SK-N-SH (cell line): ENCODE data around the gene NT5DC2. TPM values are rescaled to one million over a fixed set of nuclear protein-coding genes. Genes with fewer than 3 reads are reported as not detected.
A peak's percentile ranks its signal among the peaks of the same experiment; 100 is the strongest.

Experiments
- CTCF ChIA-PET: fragments of 300-600, 350-600 bp; formaldehyde crosslinking; extraction: SDS; loops from one replicate; lab custom pipeline; 2021; lab: Yijun Ruan, JAX
- POLR2A ChIA-PET: fragments of 350-600 bp; sonication (Branson Sonifier 250); formaldehyde crosslinking; extraction: SDS; loops from one replicate; lab custom pipeline; 2020; ENCODE audit warnings: antibody characterized with exemption, inconsistent platforms; lab: Yijun Ruan, JAX
- DNase-seq: peaks from one replicate; pipeline ENCODE4 v3.0.0; 2012
- H2AFZ ChIP-seq: fragments of 200-600 bp; sonication (generic); 2 replicates; pipeline ENCODE4 v1.8.1; 2016; ENCODE audit warnings: antibody characterized with exemption, mild to moderate bottlenecking, low read depth
- H3F3A ChIP-seq: fragments of 200-600 bp; sonication (generic); replicated peaks from 2 replicates; pipeline ENCODE3; 2016; ENCODE audit warnings: antibody characterized with exemption, mild to moderate bottlenecking; ENCODE audit not compliant: insufficient read depth
- H3K27ac ChIP-seq, 2 experiments: fragments of 200-500 bp in 1 of 2; fragments of 200-600 bp in 1 of 2; sonication (Bioruptor generic) in 1 of 2; sonication (generic), shearing (Covaris generic) in 1 of 2; 2 replicates each; pipeline versions ENCODE4 v1.5.1 to v1.6.1; 2014 to 2016; ENCODE audit warnings: low read depth in 2 of 2, inconsistent platforms in 1 of 2, low read length in 1 of 2, mild to moderate bottlenecking in 1 of 2, mixed read lengths in 1 of 2
- H3K27me3 ChIP-seq: fragments of 200-600 bp; sonication (generic), shearing (Covaris generic); 2 replicates; pipeline ENCODE4 v1.6.1; 2016; ENCODE audit warnings: mixed run types; ENCODE audit not compliant: insufficient read depth
- H3K36me3 ChIP-seq, 2 experiments: fragments of 200-500 bp in 1 of 2; fragments of 200-600 bp in 1 of 2; sonication (Bioruptor generic) in 1 of 2; sonication (generic) in 1 of 2; replicated peaks in 1 of 2; 2 replicates each; pipeline versions ENCODE3 to v1.5.1; 2014 to 2016; ENCODE audit warnings: low read length in 1 of 2, mild to moderate bottlenecking in 1 of 2; ENCODE audit not compliant: insufficient read depth in 2 of 2, control insufficient read depth in 1 of 2
- H3K4me1 ChIP-seq, 2 experiments: fragments of 200-500 bp in 1 of 2; fragments of 200-600 bp in 1 of 2; sonication (Bioruptor generic) in 1 of 2; sonication (generic), shearing (Covaris generic) in 1 of 2; 2 replicates each; pipeline versions ENCODE4 v1.5.1 to v1.6.1; 2014 to 2016; ENCODE audit warnings: low read depth in 1 of 2, low read length in 1 of 2, mixed run types in 1 of 2; ENCODE audit not compliant: insufficient read depth in 2 of 2, control insufficient read depth in 1 of 2
- H3K4me2 ChIP-seq: fragments of 200-600 bp; sonication (generic), shearing (Covaris generic); 2 replicates; pipeline ENCODE4 v1.6.1; 2017; ENCODE audit warnings: mixed run types
- H3K4me3 ChIP-seq, 2 experiments: fragments of 200-500 bp in 1 of 2; fragments of 200-600 bp in 1 of 2; sonication (Bioruptor generic) in 1 of 2; sonication (generic), shearing (Covaris generic) in 1 of 2; 2 replicates each; pipeline versions ENCODE4 v1.5.1 to v1.8.1; 2014 to 2016; ENCODE audit warnings: low read depth in 2 of 2, inconsistent platforms in 1 of 2, low read length in 1 of 2, mild to moderate bottlenecking in 1 of 2, mixed read lengths in 1 of 2, moderate library complexity in 1 of 2
- H3K79me2 ChIP-seq: fragments of 200-600 bp; sonication (generic); 2 replicates; pipeline ENCODE4 v1.8.1; 2017; ENCODE audit warnings: mild to moderate bottlenecking; ENCODE audit not compliant: insufficient read depth
- H3K9ac ChIP-seq: fragments of 200-600 bp; sonication (generic); 2 replicates; pipeline ENCODE4 v1.6.1; 2017; ENCODE audit warnings: mixed run types
- H3K9me2 ChIP-seq: fragments of 200-600 bp; sonication (generic); 2 replicates; pipeline ENCODE4 v1.6.1; 2017; ENCODE audit warnings: mixed run types
- H3K9me3 ChIP-seq: fragments of 200-600 bp; sonication (generic); 2 replicates; pipeline ENCODE4 v1.6.1; 2017; ENCODE audit warnings: mixed run types, mild to moderate bottlenecking, moderate library complexity
- H4K20me1 ChIP-seq: fragments of 200-600 bp; sonication (generic); 2 replicates; pipeline ENCODE4 v1.6.1; 2017; ENCODE audit warnings: mild to moderate bottlenecking, mixed run types; ENCODE audit not compliant: insufficient read depth
- CHD2 ChIP-seq: fragments of 150-350 bp; IDR thresholded peaks from 2 replicates; pipeline ENCODE4 v1.6.1; 2018; ENCODE audit warnings: low read length; ENCODE audit not compliant: partially characterized antibody
- ELF1 ChIP-seq: IDR thresholded peaks from 2 replicates; pipeline ENCODE4 v1.4.0; 2012
- EP300 ChIP-seq, 2 experiments: IDR thresholded peaks; 2 replicates each; pipeline versions ENCODE4 v1.4.0 to v1.6.1; 2012; ENCODE audit warnings: borderline replicate concordance in 1 of 2, low read depth in 1 of 2, low read length in 1 of 2
- FOSL2 ChIP-seq: IDR thresholded peaks from 2 replicates; pipeline ENCODE4 v1.4.0; 2012; ENCODE audit warnings: low read depth, mild to moderate bottlenecking, moderate library complexity, borderline replicate concordance
- FOXJ3 ChIP-seq: sonication (generic); formaldehyde crosslinking; IDR thresholded peaks from 2 replicates; pipeline ENCODE4 v1.5.1; 2020; ENCODE audit warnings: mild to moderate bottlenecking, missing genetic modification reagents
- NRF1 ChIP-seq: IDR thresholded peaks from 2 replicates; pipeline ENCODE4 v1.6.1; 2012; ENCODE audit warnings: low read depth, mild to moderate bottlenecking, low read length
- POLR2AphosphoS5 ChIP-seq: IDR thresholded peaks from 2 replicates; pipeline ENCODE4 v1.6.1; 2012; ENCODE audit warnings: low read depth, low read length
- RFX5 ChIP-seq: IDR thresholded peaks from 2 replicates; pipeline ENCODE4 v1.6.1; 2012; ENCODE audit warnings: mild to moderate bottlenecking, improper control_type of control experiment, low read length
- RXRA ChIP-seq: IDR thresholded peaks from 2 replicates; pipeline ENCODE4 v1.4.0; 2012; ENCODE audit warnings: low read depth, mild to moderate bottlenecking, borderline replicate concordance
- SIN3A ChIP-seq: IDR thresholded peaks from 2 replicates; pipeline ENCODE4 v1.6.1; 2012; ENCODE audit warnings: low read depth, mild to moderate bottlenecking, low read length, moderate library complexity, borderline replicate concordance
- SMC3 ChIP-seq: IDR thresholded peaks from 2 replicates; pipeline ENCODE4 v1.6.1; 2012; ENCODE audit warnings: low read depth, low read length, improper control_type of control experiment
- USF1 ChIP-seq: IDR thresholded peaks from 2 replicates; pipeline ENCODE4 v1.4.0; 2012; ENCODE audit warnings: low read depth, borderline replicate concordance
- polyA plus RNA-seq, 3 experiments: library from polyadenylated mRNA; depleted of rRNA; stranded (reverse); fragments of >200 nt; gene quantifications; 2 replicates each; pipeline ENCODE4 v1.2.3, GENCODE V29; 2012
- TF ChIP-seq, protein P1 (sequence below): IDR thresholded peaks from 2 replicates; pipeline ENCODE4 v1.4.0; 2012; ENCODE audit warnings: low read depth
- TF ChIP-seq, protein P2 (sequence below): fragments of 150-350 bp; IDR thresholded peaks from 2 replicates; pipeline ENCODE4 v1.6.1; 2017; ENCODE audit warnings: antibody characterized with exemption, low read length, low read depth, borderline replicate concordance
- TF ChIP-seq, protein P3 (sequence below): IDR thresholded peaks from 2 replicates; pipeline ENCODE4 v1.4.0; 2012; ENCODE audit warnings: low read depth, borderline replicate concordance

NT5DC2 gene
- polyA plus RNA-seq, 1 of the 3 experiments (the other 2 are of a cell fraction) = 113 TPM

DNA sequence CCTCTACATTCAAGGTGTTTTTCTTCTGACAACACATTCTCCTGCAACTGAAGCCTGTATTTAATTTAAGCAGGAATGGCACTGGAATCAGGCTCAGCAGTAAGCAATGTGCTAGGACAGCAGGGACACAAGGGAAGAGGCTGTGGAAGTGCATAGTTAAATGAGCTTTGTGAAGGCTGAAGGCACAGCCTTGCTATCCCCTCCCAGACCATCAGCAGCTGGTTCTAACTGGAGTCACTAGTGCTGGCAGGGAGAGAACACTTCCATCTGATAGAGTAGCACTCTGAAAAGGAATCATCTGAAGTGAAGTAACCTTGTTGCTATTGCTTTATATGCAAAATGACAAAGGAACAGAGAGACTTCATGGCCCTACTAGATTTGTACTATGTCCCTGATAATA lies 17.5 kb upstream of the NT5DC2 start:
- Histone ChIP-seq H4K20me1 (0 out of 2 replicates have a peak, but pooled peaks cover 4% of the 10 kb centered on the region), H3K9me2 (no peaks in the 10 kb centered on the region), H3K4me1 (peaks cover 0 to 10% of the 10 kb centered on the region in 2 experiments; a peak in 2 of 4 replicates), H3K36me3 (peaks cover 63 to 72% of the 10 kb centered on the region in 2 experiments), H3K27ac (peak overlapping the region in 1 of 2 experiments; percentile 18; a peak in 1 of 4 replicates), H3K4me3 (no peak overlapping the region), H3K79me2 (peaks cover 10% of the 10 kb centered on the region; the same call in 1 of the 2 replicates), H3K9ac (no peak overlapping the region), H3F3A (peaks cover 24% of the 10 kb centered on the region), H3K4me2 (no peak overlapping the region), H3K27me3 (no peaks in the 10 kb centered on the region), H2AFZ (no peak overlapping the region), H3K9me3 (no peaks in the 10 kb centered on the region)
- DNase-seq = no peak
- TF ChIP-seq ELF1 (no peak), FOSL2 (no peak), RFX5 (no peak), CHD2 (no peak), FOXJ3 (CRISPR knock-in tag) (no peak), EP300 (IDR thresholded peaks at IDR 0.05; ENCODE audit: borderline replicate concordance in 1 of 2, low read depth in 1 of 2, low read length in 1 of 2) (no peak), SMC3 (no peak), RXRA (no peak), USF1 (no peak), SIN3A (no peak), NRF1 (no peak), POLR2AphosphoS5 (no peak)
- TF ChIP-seq, protein P1, sequence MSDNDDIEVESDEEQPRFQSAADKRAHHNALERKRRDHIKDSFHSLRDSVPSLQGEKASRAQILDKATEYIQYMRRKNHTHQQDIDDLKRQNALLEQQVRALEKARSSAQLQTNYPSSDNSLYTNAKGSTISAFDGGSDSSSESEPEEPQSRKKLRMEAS = no peak
- TF ChIP-seq, protein P2, sequence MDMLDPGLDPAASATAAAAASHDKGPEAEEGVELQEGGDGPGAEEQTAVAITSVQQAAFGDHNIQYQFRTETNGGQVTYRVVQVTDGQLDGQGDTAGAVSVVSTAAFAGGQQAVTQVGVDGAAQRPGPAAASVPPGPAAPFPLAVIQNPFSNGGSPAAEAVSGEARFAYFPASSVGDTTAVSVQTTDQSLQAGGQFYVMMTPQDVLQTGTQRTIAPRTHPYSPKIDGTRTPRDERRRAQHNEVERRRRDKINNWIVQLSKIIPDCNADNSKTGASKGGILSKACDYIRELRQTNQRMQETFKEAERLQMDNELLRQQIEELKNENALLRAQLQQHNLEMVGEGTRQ = no peak
- TF ChIP-seq, protein P3, sequence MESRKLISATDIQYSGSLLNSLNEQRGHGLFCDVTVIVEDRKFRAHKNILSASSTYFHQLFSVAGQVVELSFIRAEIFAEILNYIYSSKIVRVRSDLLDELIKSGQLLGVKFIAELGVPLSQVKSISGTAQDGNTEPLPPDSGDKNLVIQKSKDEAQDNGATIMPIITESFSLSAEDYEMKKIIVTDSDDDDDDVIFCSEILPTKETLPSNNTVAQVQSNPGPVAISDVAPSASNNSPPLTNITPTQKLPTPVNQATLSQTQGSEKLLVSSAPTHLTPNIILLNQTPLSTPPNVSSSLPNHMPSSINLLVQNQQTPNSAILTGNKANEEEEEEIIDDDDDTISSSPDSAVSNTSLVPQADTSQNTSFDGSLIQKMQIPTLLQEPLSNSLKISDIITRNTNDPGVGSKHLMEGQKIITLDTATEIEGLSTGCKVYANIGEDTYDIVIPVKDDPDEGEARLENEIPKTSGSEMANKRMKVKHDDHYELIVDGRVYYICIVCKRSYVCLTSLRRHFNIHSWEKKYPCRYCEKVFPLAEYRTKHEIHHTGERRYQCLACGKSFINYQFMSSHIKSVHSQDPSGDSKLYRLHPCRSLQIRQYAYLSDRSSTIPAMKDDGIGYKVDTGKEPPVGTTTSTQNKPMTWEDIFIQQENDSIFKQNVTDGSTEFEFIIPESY = no peak
- POLR2A ChIA-PET = interaction anchor here (0.9 kb wide), 1 partner anchor 15 kb away, joined by 3 read pairs; the partner anchor contains the start of gene UQCC5
- CTCF ChIA-PET = interaction anchor here (0.9 to 3.5 kb wide), 2 partner anchors 69 to 79 kb away, joined by 3 to 17 read pairs; no protein-coding TSS in a partner anchor
